ENCODE results near the gene NCAPG2.
A peak's percentile ranks its signal among the peaks of the same experiment; 100 is the strongest.

NCAPG2 gene

GRCh38 chr7:158695726-158696452 lies 8.7 kb downstream of the NCAPG2 start:
- Histone ChIP-seq H3K4me1 (no peaks in the 10 kb centered on the region), H3K79me2 (no peaks in the 10 kb centered on the region), H2AFZ (peak overlapping the region; percentile 63), H3K9ac (no peak overlapping the region), H3K9me3 (ENCODE audit: control insufficient read depth, low read length) (no peaks in the 10 kb centered on the region), H3K27me3 (ENCODE audit: control insufficient read depth, insufficient read depth, low read length) (no peaks in the 10 kb centered on the region), H3K36me3 (ENCODE audit: control insufficient read depth, insufficient read depth, low read length) (no peaks in the 10 kb centered on the region), H3K27ac (no peak overlapping the region), H3K4me3 (ENCODE audit: low read depth, low read length) (no peak overlapping the region), H3K4me2 (ENCODE audit: low read length) (no peak overlapping the region)
- peak; percentile 48 for TF ChIP-seq CTCF (IDR thresholded peaks at IDR 0.05)

- Histone ChIP-seq H3K4me3 (ENCODE audit: low read depth, low read length) (no peak overlapping the region), H3K36me3 (ENCODE audit: control insufficient read depth, insufficient read depth, low read length) (no peaks in the 10 kb centered on the region), H3K4me2 (ENCODE audit: low read length) (no peak overlapping the region), H3K4me1 (no peaks in the 10 kb centered on the region), H3K27me3 (ENCODE audit: control insufficient read depth, insufficient read depth, low read length) (no peaks in the 10 kb centered on the region), H2AFZ (no peak overlapping the region), H3K27ac (no peak overlapping the region), H3K79me2 (no peaks in the 10 kb centered on the region), H3K9ac (no peak overlapping the region), H3K9me3 (ENCODE audit: control insufficient read depth, low read length) (no peaks in the 10 kb centered on the region)
- no peak for TF ChIP-seq CTCF (IDR thresholded peaks at IDR 0.05)
Observed at GRCh38 chr7:158695056-158695455, 9.5 kb downstream of the NCAPG2 start.

- H3K27me3 ChIP-seq (ENCODE audit: control insufficient read depth, insufficient read depth, low read length), result no peaks in the 10 kb centered on the region
- no peak for TF ChIP-seq CTCF (IDR thresholded peaks at IDR 0.05)
Observed at GRCh38 chr7:158694650-158695049, 10.0 kb downstream of the NCAPG2 start.

GRCh38 chr7:158689488-158689887 lies 15.1 kb downstream of the NCAPG2 start:
- Histone ChIP-seq H3K27ac (no peak overlapping the region), H3K9ac (no peak overlapping the region), H3K79me2 (no peaks in the 10 kb centered on the region), H3K4me1 (no peaks in the 10 kb centered on the region), H3K4me2 (ENCODE audit: low read length) (no peak overlapping the region), H3K36me3 (ENCODE audit: control insufficient read depth, insufficient read depth, low read length) (no peaks in the 10 kb centered on the region), H3K9me3 (ENCODE audit: control insufficient read depth, low read length) (no peaks in the 10 kb centered on the region), H2AFZ (no peak overlapping the region), H3K4me3 (ENCODE audit: low read depth, low read length) (no peak overlapping the region), H3K27me3 (ENCODE audit: control insufficient read depth, insufficient read depth, low read length) (no peaks in the 10 kb centered on the region)
- TF ChIP-seq CTCF (IDR thresholded peaks at IDR 0.05), result no peak

More at GRCh38 chr7:158694650-158695049, 10.0 kb downstream of the NCAPG2 start:
- Histone ChIP-seq H3K4me2 (ENCODE audit: low read length) (no peak overlapping the region), H2AFZ (no peak overlapping the region), H3K4me1 (no peaks in the 10 kb centered on the region), H3K79me2 (no peaks in the 10 kb centered on the region), H3K36me3 (ENCODE audit: control insufficient read depth, insufficient read depth, low read length) (no peaks in the 10 kb centered on the region), H3K9me3 (ENCODE audit: control insufficient read depth, low read length) (no peaks in the 10 kb centered on the region), H3K9ac (no peak overlapping the region), H3K4me3 (ENCODE audit: low read depth, low read length) (no peak overlapping the region), H3K27ac (no peak overlapping the region)

GRCh38 chr7:158687406-158687805 lies 17.2 kb downstream of the NCAPG2 start:
- Histone ChIP-seq H2AFZ (no peak overlapping the region), H3K9me3 (ENCODE audit: control insufficient read depth, low read length) (no peaks in the 10 kb centered on the region)

More at GRCh38 chr7:158687406-158687805, 17.2 kb downstream of the NCAPG2 start:
- Histone ChIP-seq H3K9ac (no peak overlapping the region), H3K36me3 (ENCODE audit: control insufficient read depth, insufficient read depth, low read length) (no peaks in the 10 kb centered on the region), H3K4me2 (ENCODE audit: low read length) (no peak overlapping the region), H3K79me2 (no peaks in the 10 kb centered on the region), H3K4me3 (ENCODE audit: low read depth, low read length) (no peak overlapping the region), H3K27me3 (ENCODE audit: control insufficient read depth, insufficient read depth, low read length) (no peaks in the 10 kb centered on the region), H3K4me1 (no peaks in the 10 kb centered on the region), H3K27ac (no peak overlapping the region)
- no peak for TF ChIP-seq CTCF (IDR thresholded peaks at IDR 0.05)
